ENCODE results near the gene ALK. TPM values are rescaled to one million over a fixed set of nuclear protein-coding genes. Genes with fewer than 3 reads are reported as not detected.

The ALK gene
- total RNA-seq, 4 donors from 2014 or later, result 0.88 to 1.3 (median 1.3) TPM; not detected in 1

- Histone ChIP-seq H3K36me3 (no peaks in the 10 kb centered on the region), H3K27me3 (no peaks in the 10 kb centered on the region), H3K9me3 (no peaks in the 10 kb centered on the region), H3K4me1 (no peaks in the 10 kb centered on the region), H3K4me3 (no peak overlapping the region), H3K27ac (peak overlapping the region in 1 of 4 donors; percentile 47)
- TF ChIP-seq CTCF (IDR thresholded peaks at IDR 0.05), result no peak
- no peak for TF ChIP-seq POLR2A (IDR thresholded peaks at IDR 0.05)
- no peak for DNase-seq
Observed at GRCh38 chr2:29817299-29817698, 104.1 kb downstream of the ALK start.

DNA sequence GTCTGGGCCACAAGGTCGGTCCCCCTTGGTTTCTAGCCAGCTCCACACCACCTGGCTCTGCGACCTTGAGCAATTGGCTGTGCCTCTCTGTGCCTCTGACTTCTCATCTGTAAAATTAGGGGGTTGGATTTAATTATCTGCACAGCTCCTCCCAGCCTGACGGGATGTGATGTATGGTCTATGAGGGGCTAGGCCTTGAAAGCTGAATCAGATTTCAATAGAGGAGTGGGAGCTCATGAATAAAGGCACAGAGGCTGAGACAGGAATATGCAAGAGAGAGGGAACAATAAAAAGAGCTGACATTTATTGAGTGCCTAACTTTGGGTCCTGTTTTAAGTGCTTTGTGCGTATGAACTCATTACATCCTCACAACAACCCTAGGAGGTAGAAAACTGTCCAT is 104.7 kb downstream of the ALK start:
- Histone ChIP-seq H3K27ac (peak overlapping the region in 1 of 4 donors; percentile 47), H3K9me3 (no peaks in the 10 kb centered on the region), H3K36me3 (no peaks in the 10 kb centered on the region), H3K4me1 (no peaks in the 10 kb centered on the region), H3K27me3 (no peaks in the 10 kb centered on the region), H3K4me3 (no peak overlapping the region)
- TF ChIP-seq POLR2A (IDR thresholded peaks at IDR 0.05) (no peak), CTCF (IDR thresholded peaks at IDR 0.05) (no peak)
- DNase-seq, result no peak

DNA sequence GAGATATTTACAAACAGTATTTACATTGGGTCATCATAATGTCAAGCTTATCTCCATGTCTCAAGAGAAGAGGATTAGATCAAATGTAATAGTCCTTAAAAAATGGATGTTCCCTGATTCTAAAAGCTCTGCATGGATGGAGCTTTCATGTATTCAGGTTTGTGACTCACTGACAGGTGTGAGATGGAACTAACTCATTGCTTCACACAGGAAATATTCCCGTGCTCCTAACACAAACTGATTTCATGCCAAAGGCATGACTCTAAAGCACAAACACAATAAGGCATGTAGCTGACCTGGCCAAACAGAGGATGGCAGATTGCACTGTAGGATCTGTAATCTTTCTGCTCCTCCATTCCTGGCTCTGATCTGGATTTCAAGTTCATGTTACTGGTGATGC is 110.0 kb downstream of the ALK start:
- Histone ChIP-seq H3K4me3 (no peak overlapping the region), H3K27ac (no peak overlapping the region), H3K9me3 (no peaks in the 10 kb centered on the region), H3K36me3 (no peaks in the 10 kb centered on the region), H3K4me1 (no peaks in the 10 kb centered on the region), H3K27me3 (no peaks in the 10 kb centered on the region)
- no peak for TF ChIP-seq POLR2A (IDR thresholded peaks at IDR 0.05)
- TF ChIP-seq CTCF (IDR thresholded peaks at IDR 0.05), result no peak
- no peak for DNase-seq

DNA sequence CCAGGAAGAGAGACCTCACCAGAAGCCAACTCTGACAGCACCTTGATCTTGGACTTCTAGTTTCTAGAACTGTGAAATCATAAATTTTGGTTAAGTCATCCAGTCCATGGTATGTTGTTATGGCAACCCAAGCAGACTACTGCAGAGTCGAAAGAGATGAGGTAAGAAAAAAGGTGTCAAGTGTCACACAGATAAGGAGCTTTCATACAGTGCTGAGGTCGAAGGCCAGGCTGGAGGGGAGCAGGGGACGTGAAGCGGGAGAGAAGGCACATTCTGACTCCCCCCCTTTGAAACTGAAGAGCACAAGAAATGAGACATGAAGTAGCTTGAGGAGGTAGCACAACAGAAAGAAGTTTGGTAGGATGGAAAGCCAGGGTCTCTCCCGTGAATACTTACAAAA is 110.4 kb downstream of the ALK start:
- H3K27ac ChIP-seq, result no peak overlapping the region
- TF ChIP-seq POLR2A (IDR thresholded peaks at IDR 0.05) (no peak), CTCF (IDR thresholded peaks at IDR 0.05) (no peak)
- H3K27me3 ChIP-seq, result no peaks in the 10 kb centered on the region
- no peaks in the 10 kb centered on the region for H3K9me3 ChIP-seq
- no peaks in the 10 kb centered on the region for H3K4me1 ChIP-seq
- DNase-seq, result no peak
- H3K4me3 ChIP-seq, result no peak overlapping the region
- no peaks in the 10 kb centered on the region for H3K36me3 ChIP-seq

DNA sequence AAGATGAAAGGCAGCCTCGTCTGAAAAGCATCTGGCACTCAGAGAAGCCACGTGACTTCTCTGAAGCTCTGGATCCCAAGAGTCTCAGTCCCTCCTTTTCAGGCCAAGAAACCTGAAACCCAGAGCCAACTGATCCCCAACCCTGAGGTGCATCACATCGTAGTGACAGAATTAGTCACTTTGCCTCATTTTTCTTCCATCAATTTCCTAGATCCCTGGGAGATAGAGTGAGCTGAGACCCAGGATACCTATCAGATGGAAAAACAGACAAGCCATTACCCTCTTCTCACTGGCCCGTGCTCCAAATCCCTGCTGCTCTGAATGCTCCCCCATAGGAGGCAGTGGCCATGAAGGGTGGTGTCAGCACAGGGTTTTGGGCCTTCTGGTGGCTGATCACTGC is 113.1 kb downstream of the ALK start:
- Histone ChIP-seq H3K36me3 (no peaks in the 10 kb centered on the region), H3K9me3 (no peaks in the 10 kb centered on the region), H3K27me3 (no peaks in the 10 kb centered on the region), H3K4me3 (no peak overlapping the region), H3K4me1 (no peaks in the 10 kb centered on the region), H3K27ac (no peak overlapping the region)
- DNase-seq, result no peak
- no peak for TF ChIP-seq POLR2A (IDR thresholded peaks at IDR 0.05)
- TF ChIP-seq CTCF (IDR thresholded peaks at IDR 0.05), result no peak

DNA sequence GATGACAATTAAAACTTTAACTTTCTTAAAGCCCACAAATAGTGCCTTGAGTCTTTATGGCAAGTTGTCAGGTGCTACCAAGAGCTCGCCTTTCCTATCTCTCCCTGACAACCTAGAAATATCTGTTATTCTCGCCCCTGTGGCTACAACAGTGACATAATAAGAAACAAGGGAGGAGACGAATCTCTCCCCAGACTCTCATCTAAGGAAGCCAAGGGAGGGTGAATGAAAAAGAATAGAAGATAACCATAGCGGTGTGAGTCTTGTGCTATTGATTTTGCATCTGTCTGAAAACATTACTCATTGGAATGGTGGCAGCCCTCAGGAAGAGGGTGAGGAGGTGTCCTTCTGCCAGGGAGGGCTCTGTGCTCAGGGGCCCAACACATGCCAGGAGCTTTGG is 114.3 kb downstream of the ALK start:
- Histone ChIP-seq H3K27ac (no peak overlapping the region), H3K9me3 (no peaks in the 10 kb centered on the region), H3K4me1 (no peaks in the 10 kb centered on the region), H3K36me3 (no peaks in the 10 kb centered on the region), H3K4me3 (no peak overlapping the region), H3K27me3 (no peaks in the 10 kb centered on the region)
- DNase-seq, result no peak
- TF ChIP-seq POLR2A (IDR thresholded peaks at IDR 0.05) (no peak), CTCF (IDR thresholded peaks at IDR 0.05) (no peak)

Data from Peyer's patch (tissue), 4 donors.